Body of pancreas (tissue), 4 donors: ENCODE measurements around the gene ECHS1. TPM values are rescaled to one million over a fixed set of nuclear protein-coding genes. Genes with fewer than 3 reads are reported as not detected.
A peak's percentile ranks its signal among the peaks of the same experiment; 100 is the strongest.
"Not testable (repeated sequence)": the region's sequence is repeated elsewhere in the genome, so short reads cannot be mapped to it uniquely, and the experiment has no call there.

Experiments used
- ATAC-seq: fragments of 150-250 bp; one replicate; pipeline ENCODE4 v1.9.1; 2016
- DNase-seq, 4 donors: peaks; one replicate each; pipeline ENCODE4 v3.0.0-alpha.2; 2019
- H3K27ac ChIP-seq, 4 donors: fragments of 200-600 bp; sonication (generic); 1 replicate in 3 of 4; 2 replicates in 1 of 4; pipeline versions ENCODE4 v1.5.1 to v1.6.1; 2016 to 2019; ENCODE audit warnings: mild to moderate bottlenecking in 1 of 4, mixed read lengths in 1 of 4, moderate library complexity in 1 of 4
- H3K27me3 ChIP-seq, 2 donors: fragments of 200-600 bp; sonication (generic); one replicate each; pipeline ENCODE4 v1.6.0; 2016; ENCODE audit warnings: mild to moderate bottlenecking in 1 of 2
- H3K36me3 ChIP-seq, 2 donors: fragments of 200-600 bp; sonication (generic); replicated peaks in 1 of 2; 2 replicates each; pipeline ENCODE4 v1.5.1; 2016; ENCODE audit warnings: low read depth in 2 of 2; ENCODE audit not compliant: insufficient read depth in 1 of 2
- H3K4me1 ChIP-seq: fragments of 200-600 bp; sonication (generic); one replicate; pipeline ENCODE4 v1.6.0; 2016
- H3K4me3 ChIP-seq, 2 donors: fragments of 200-600 bp; sonication (generic); 1 replicate in 1 of 2; 2 replicates in 1 of 2; pipeline ENCODE4 v1.5.1; 2016 to 2019
- H3K9me3 ChIP-seq, 3 donors: fragments of 200-600 bp; sonication (generic); 1 replicate in 2 of 3; 2 replicates in 1 of 3; pipeline ENCODE4 v1.5.1; 2016
- POLR2A ChIP-seq, 3 donors: fragments of 450-650 bp; IDR thresholded peaks; one replicate each; pipeline ENCODE4 v1.6.1; 2016; ENCODE audit warnings: antibody characterized with exemption in 3 of 3, mild to moderate bottlenecking in 2 of 3
- WGBS, 2 donors: methylation state at CpG; one replicate each; pipeline ENCODE4 v1.1.5; 2017; 5-methylcytosine and 5-hydroxymethylcytosine counted together
- intact Hi-C: fragments of 100-400 bp; cut with DNase I; formaldehyde crosslinking; loops from one replicate; pipeline ENCODE4 v1.15.1; 2023
- total RNA-seq, 2 donors: library from RNA; depleted of rRNA; stranded (reverse); fragments of >200 nt; gene quantifications; one replicate each; pipeline ENCODE4 v1.1.0, GENCODE V29; 2016
- TF ChIP-seq, protein P1 (sequence below), 7 experiments: fragments of 450-650 bp in 4 of 7; fragments of 200-600 bp in 3 of 7; sonication (generic) in 3 of 7; IDR thresholded peaks; one replicate each; pipeline ENCODE4 v1.5.1; 2016 to 2019; ENCODE audit warnings: antibody characterized with exemption in 7 of 7

The ECHS1 gene
- total RNA-seq, 2 donors from 2014 or later: 44.4 to 71.9 TPM

DNA sequence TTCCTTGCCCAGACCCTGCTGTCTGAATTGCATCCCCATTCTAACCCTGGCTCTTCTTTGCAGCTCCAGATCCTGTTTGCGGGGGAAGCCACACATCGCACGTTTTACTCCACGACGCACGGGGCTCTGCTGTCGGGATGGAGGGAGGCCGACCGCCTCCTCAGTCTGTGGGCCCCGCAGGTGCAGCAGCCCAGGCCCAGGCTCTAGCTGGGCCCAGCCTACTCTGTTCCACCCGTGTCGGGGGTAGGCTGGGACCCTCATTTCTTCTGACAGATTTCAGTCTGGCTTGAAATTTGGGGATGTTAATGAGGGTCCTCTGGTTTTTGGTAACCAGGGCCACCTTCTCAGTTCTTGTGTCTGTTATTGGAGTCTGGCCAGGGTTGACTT, 18.1 kb upstream of the ECHS1 start:
- H3K4me3 ChIP-seq: no peak overlapping the region
- DNase-seq (no peak), ATAC-seq (no peak)
- no peaks in the 10 kb centered on the region for H3K9me3 ChIP-seq
- no peaks in the 10 kb centered on the region for H3K27me3 ChIP-seq
- H3K27ac ChIP-seq: no peak overlapping the region
- no peaks in the 10 kb centered on the region for H3K36me3 ChIP-seq
- TF ChIP-seq POLR2A (IDR thresholded peaks at IDR 0.05): no peak
- TF ChIP-seq, protein P1, sequence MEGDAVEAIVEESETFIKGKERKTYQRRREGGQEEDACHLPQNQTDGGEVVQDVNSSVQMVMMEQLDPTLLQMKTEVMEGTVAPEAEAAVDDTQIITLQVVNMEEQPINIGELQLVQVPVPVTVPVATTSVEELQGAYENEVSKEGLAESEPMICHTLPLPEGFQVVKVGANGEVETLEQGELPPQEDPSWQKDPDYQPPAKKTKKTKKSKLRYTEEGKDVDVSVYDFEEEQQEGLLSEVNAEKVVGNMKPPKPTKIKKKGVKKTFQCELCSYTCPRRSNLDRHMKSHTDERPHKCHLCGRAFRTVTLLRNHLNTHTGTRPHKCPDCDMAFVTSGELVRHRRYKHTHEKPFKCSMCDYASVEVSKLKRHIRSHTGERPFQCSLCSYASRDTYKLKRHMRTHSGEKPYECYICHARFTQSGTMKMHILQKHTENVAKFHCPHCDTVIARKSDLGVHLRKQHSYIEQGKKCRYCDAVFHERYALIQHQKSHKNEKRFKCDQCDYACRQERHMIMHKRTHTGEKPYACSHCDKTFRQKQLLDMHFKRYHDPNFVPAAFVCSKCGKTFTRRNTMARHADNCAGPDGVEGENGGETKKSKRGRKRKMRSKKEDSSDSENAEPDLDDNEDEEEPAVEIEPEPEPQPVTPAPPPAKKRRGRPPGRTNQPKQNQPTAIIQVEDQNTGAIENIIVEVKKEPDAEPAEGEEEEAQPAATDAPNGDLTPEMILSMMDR (IDR thresholded peaks at IDR 0.05): no peak
- peaks cover 16% of the 10 kb centered on the region for H3K4me1 ChIP-seq
- intact Hi-C loops: no loop called here
- 88 to 90% methylated on average over 10 to 12 of the region's 12 CpGs for WGBS, 2 donors

DNA sequence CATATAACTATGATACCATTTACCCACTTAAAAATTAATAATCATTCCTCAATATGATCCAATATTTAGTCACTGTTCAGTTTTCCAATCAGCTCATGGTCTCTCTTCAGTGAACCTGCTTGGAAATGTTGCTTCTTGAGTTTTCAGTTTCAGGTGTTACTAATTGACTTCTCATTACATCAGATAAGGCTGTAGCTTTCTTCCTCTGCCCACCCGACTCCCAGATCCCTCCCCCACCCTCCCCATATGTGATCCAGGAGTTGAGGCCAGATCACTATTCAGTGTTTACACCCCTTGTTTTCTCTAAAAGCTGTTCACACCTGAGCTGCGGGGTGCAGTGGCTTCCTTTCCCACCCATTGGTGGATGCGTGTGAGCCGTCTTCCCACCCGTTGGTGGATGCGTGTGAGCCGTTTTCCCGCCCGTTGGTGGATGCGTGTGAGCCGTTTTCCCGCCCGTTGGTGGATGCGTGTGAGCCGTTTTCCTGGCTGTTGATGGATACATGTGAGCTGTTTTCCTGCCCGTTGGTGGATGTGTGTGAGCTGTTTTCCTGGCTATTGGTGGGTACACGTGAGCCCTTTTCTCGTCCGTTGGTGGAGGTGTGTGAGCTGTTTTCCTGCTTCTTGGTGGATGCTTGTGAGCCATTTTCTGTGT, 17.6 kb upstream of the ECHS1 start:
- intact Hi-C loops: no loop called here

DNA sequence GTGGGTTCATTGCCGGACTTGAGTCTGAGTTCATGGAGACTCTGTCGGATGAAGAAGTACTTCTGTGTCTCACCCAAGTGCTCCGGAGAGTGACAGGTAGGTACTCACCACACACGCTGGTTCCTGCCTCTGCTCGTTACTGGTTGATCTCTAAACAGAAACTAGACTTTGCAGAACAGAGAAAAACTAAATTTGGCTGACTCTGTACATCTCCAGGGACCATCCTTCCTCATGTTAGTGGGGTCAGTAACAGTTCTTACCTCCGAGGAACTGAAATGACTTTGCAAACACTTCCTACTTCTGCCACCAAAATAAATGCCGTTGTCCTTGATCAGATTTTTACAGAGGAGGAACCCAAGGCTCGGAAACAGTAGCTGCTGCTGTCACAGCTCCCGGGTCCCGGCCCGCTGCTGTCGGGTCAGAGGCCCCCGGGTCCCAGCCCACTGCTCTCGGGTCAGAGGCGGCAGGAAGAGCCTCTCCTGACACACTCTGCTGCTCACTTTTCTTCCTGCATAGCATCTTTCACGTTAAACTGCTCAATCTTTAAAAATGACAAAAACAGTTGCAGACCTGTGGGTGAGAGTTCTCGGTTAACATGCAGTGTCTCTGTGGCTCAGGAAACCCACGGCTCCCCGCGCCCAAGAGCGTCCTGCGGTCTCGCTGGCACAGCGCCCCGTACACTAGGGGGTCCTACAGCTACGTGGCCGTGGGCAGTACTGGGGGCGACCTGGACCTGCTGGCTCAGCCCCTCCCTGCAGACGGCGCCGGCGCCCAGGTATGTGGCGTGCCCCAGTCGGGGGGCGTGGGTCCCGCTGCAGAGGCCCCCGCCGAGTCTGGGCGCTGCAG, 16.0 kb upstream of the ECHS1 start:
- ATAC-seq: no peak
- H3K27ac ChIP-seq: peak overlapping the region in 2 of 4 donors; percentile 30

More for the DNA sequence above, 17.6 kb upstream of the ECHS1 start:
- peaks cover 16% of the 10 kb centered on the region for H3K4me1 ChIP-seq
- H3K9me3 ChIP-seq: no peaks in the 10 kb centered on the region
- H3K4me3 ChIP-seq: no peak overlapping the region
- H3K27ac ChIP-seq: no peak overlapping the region
- H3K27me3 ChIP-seq: no peaks in the 10 kb centered on the region
- H3K36me3 ChIP-seq: no peaks in the 10 kb centered on the region
- ATAC-seq (no peak), DNase-seq (peak in 1 of 4 donors; percentile 8)
- 84 to 86% methylated on average over 18 to 19 of the region's 19 CpGs for WGBS, 2 donors
- TF ChIP-seq, protein P1 (IDR thresholded peaks at IDR 0.05): no peak
- TF ChIP-seq POLR2A (IDR thresholded peaks at IDR 0.05): no peak

DNA sequence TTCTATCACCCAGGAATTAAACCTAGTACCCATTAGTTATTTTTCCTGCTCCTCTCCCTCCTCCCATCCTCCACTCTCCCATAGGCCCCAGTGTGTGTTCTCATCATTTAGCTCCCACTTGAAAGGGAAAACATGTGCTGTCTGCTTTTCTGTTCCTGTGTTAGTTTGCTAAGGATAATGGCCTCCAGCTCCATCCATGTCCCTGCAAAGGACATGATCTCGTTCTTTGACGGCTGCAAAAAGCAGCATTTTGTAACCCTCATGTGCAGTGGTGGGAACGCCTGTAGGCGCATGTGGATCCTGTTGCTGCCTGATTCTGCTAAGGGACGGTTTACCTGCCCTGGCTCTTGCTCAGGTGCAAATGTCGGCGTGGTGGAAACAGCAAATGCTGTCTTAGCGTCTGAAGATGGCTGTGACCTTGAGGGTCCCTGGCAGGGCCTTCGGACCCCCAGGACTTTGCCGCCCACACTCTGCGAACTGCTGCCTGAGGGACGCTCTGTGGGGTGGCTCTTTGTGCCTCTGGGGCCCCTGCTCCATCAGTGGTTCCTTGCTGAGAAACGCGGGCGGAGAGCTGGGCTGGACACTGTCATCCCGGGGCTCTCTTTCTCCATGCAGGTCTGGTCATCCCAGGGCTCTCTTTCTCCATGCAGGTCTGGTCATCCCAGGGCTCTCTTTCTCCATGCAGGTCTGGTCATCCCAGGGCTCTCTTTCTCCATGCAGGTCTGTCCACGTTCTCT, 15.2 kb upstream of the ECHS1 start:
- peaks cover 2% of the 10 kb centered on the region for H3K4me1 ChIP-seq
- H3K9me3 ChIP-seq: no peaks in the 10 kb centered on the region
- no peaks in the 10 kb centered on the region for H3K27me3 ChIP-seq
- H3K27ac ChIP-seq: peak overlapping the region in 1 of 4 donors; percentile 30
- ATAC-seq: peak; percentile 22
- peak in 1 of 4 donors; percentile 5 for DNase-seq
- intact Hi-C loops: no loop called here
- TF ChIP-seq, protein P1 (IDR thresholded peaks at IDR 0.05): no peak
- H3K4me3 ChIP-seq: no peak overlapping the region
- H3K36me3 ChIP-seq: no peaks in the 10 kb centered on the region
- WGBS, 2 donors: 83 to 88% methylated on average over 11 to 17 of the region's 17 CpGs

More for the DNA sequence above, 16.0 kb upstream of the ECHS1 start:
- Histone ChIP-seq H3K4me1 (peaks cover 4% of the 10 kb centered on the region), H3K27me3 (no peaks in the 10 kb centered on the region), H3K9me3 (no peaks in the 10 kb centered on the region), H3K36me3 (no peaks in the 10 kb centered on the region), H3K4me3 (no peak overlapping the region)
- DNase-seq: peak in 1 of 4 donors; percentile 11
- 79 to 84% methylated on average over 20 to 39 of the region's 39 CpGs for WGBS, 2 donors
- TF ChIP-seq, protein P1 (IDR thresholded peaks at IDR 0.05): no peak
- no peak for TF ChIP-seq POLR2A (IDR thresholded peaks at IDR 0.05)
- intact Hi-C loops: no loop called here

DNA sequence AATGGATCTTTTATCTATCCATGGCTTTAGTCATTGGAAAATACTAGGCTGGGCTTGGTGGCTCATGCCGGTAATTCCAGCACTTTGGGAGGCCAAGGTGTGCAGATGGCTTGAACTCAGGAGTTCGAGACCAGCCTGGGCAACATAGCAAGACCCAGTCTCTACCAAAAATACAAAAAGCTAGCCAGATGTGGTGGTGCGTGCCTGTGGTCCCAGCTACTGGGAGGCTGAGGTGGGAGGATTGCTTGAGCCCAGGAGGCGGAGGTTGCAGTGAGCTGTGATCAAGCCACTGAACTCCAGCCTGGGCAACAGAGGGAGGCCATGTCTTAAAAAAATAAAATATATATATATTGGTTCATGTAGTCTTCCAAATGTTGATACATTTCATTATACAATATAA, 13.8 kb upstream of the ECHS1 start:
- H3K27ac ChIP-seq, H3K4me1 ChIP-seq, ATAC-seq, intact Hi-C loops, H3K36me3 ChIP-seq, H3K4me3 ChIP-seq, H3K27me3 ChIP-seq, H3K9me3 ChIP-seq: not testable (repeated sequence)
- peak in 1 of 4 donors; percentile 2 for DNase-seq
- 97 to 98% methylated on average over 4 of the region's 4 CpGs for WGBS, 2 donors
